Head of caudate nucleus (tissue), 42 donors: ENCODE results near the gene MIPOL1.
"Not testable (repeated sequence)": the region's sequence is repeated elsewhere in the genome, so short reads cannot be mapped to it uniquely, and the experiment has no call there.

ENCODE experiments used
- DNase-seq, 42 donors: peaks; one replicate each; pipeline versions ENCODE4 v3.0.0 to v3.0.0-alpha.2; 2020 to 2021; ENCODE audit warnings: mixed read lengths in 7 of 42
- intact Hi-C: fragments of 100-400 bp; cut with DNase I; formaldehyde crosslinking; loops from one replicate; pipeline ENCODE4 v1.15.0; 2022

The MIPOL1 gene

GRCh38 chr14:37555596-37555995 is 357.9 kb downstream of the MIPOL1 start:
- intact Hi-C loops, DNase-seq: not testable (repeated sequence)

DNA sequence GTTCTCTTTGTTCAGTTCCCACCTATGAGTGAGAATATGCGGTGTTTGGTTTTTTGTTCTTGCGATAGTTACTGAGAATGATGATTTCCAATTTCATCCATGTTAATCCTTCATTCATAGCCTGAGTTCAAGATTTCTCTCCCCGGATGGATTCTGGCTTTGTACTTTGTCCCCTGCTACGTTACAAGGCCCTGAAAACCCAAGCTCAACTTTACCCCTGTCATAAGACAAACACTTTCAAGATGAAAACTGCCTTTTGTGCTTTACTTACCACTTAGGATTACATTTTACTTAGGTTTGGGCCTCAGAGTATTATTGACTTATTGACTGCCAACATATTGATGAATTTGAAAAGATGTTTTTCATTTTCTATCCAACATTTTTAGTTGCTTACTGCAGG is 361.0 kb downstream of the MIPOL1 start:
- intact Hi-C loops, result no loop called here

DNA sequence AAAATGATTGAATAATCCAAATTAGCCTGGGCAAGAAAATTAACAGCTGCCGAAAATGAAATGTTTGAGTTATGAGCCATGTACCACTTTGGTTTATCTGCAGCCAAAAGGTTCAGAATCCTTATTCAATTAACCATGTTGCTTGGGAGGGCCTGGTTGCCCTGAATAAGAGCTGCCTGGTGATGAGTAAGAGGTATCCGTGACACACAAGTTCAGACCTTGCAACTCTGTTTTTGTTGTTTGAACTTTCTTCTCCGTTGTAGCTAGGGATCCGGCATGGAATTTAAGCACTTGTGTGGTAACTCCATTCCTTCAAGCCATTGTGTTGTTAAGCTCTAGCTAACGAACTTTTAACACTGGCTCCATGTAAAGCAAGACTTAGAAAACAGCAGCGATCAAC is 361.6 kb downstream of the MIPOL1 start:
- intact Hi-C loops, result no loop called here
- DNase-seq, result no peak

More for the DNA sequence above, 361.0 kb downstream of the MIPOL1 start:
- DNase-seq, result no peak

DNA sequence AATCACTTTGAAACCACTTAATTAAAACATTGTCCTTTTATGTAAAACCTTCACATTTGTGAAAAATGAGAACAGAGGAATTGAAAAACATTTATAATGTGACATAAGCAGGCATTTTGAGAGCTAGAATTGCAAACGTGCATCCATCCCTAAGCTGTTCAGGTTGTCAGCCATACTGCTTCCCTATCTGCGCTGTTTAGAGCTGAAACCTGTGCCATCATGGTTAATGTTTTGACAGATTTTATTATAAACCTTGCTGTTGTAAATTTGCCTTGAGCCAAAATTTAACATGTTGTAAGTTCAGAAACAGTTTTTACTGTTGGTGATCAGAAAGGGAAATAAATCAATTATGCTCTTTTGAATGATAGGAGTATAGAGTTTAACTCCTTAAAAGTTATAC is 365.5 kb downstream of the MIPOL1 start:
- intact Hi-C loops, result no loop called here
- no peak for DNase-seq

DNA sequence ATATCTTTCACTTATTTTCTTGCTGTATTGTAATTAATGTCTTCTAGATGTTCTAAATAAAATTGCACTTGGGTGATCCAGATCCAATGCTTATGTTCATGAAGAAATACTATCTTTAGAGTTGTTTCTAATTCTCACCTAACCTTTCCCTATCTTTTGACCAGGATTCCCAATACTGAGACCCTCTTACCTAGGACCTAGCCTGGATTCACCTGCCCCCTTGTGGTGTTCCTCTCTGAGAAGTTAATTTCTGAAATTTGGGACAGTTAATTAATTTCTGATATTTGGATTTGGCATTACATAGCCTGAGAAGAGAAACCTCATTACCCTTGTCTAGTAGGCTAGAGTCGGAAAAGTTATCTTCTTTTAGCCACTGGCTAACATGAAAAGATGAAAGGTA is 367.8 kb downstream of the MIPOL1 start:
- DNase-seq, result no peak
- intact Hi-C loops, result no loop called here

- DNase-seq, result no peak
- intact Hi-C loops, result no loop called here
Measured at GRCh38 chr14:37566811-37567371, 369.2 kb downstream of the MIPOL1 start.

GRCh38 chr14:37569729-37570128 is 372.0 kb downstream of the MIPOL1 start:
- DNase-seq, result no peak
- intact Hi-C loops, result no loop called here

DNA sequence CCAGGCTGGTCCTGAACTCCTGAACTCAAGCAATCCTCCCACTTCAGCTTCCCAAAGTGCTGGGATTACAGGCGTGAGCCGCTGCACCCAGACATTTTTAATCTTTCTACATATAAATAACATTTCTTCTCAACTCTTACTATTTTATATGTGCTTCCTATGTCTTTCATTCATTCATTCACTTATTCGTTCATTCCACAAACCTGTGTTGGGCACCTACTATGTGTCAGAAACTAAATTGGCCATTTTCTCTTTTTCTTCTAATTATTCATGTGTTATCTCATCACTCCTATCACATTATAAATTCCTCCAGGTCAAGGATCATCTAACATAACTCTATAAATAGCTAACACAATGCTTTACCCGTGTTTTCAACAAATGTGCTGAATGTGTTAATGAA is 373.7 kb downstream of the MIPOL1 start:
- DNase-seq, result no peak
- intact Hi-C loops, result no loop called here

DNA sequence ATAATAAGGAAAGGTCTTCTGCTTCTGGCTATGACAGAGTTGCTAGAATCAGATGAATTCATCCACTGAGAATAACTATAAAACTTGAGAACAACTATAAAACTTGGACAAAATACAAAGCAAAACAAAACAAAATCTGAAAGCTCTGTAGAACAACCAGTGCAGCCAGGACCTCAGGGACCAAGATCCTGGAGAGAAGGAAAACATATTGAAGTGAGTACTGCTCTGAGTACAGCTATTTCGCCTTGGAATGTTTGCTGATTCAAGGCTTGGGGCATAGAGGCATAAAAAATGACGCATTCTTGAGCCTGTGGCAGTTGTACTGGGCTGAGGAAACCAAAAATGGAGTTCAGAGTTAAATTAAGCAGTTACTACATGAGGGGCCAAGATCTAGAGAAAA is 375.6 kb downstream of the MIPOL1 start:
- intact Hi-C loops, result no loop called here
- no peak for DNase-seq

DNA sequence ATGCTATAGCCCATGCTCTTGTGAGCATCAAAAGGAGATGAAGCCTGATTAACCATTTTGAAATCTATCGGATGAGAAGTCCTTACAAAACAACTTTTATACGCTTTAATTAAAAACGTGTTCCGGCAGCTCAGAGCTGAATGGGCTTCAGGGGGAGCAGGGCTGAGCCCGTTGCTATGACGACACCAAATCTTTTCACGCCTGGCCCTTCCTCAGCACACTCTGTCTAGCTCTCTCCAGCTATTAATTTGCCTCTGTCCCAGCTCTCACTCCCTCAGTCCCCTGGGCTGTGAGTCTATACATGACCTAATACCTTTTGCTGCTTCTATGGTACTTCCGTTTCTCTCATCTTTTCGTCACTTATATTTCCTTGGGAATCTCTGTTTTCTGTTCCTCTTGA is 381.5 kb downstream of the MIPOL1 start:
- DNase-seq, result no peak
- intact Hi-C loops, result no loop called here

DNA sequence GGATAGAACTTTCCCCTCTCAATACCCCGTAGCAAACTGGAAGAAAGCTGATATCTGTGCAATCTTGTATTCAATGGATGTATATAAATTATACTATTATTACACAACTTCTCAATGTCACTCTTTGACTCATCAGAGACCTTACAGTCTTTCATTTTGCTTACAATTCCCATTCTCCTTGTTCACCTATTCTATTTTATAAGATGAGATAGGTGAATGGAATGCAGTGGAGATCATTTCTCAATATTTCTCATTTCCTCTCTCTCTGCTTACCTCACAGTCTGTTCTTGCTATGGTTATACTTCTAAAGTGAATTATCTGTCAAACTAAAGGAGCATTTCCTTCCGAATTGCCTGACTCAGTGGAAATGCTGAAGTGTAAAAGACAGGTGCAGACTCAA is 382.4 kb downstream of the MIPOL1 start:
- intact Hi-C loops, result loop anchor here (10.0 kb wide), 1 partner anchor 925 kb away; no protein-coding TSS in a partner anchor
- DNase-seq, result no peak

GRCh38 chr14:37583358-37584210 is 385.8 kb downstream of the MIPOL1 start:
- intact Hi-C loops, result loop anchor here (10.0 kb wide), 1 partner anchor 929 kb away; no protein-coding TSS in a partner anchor
- DNase-seq, result no peak

- no peak for DNase-seq
- intact Hi-C loops, result loop anchor here (10.0 kb wide), 1 partner anchor 930 kb away; no protein-coding TSS in a partner anchor
Measured at GRCh38 chr14:37584211-37585100, 386.7 kb downstream of the MIPOL1 start.

DNA sequence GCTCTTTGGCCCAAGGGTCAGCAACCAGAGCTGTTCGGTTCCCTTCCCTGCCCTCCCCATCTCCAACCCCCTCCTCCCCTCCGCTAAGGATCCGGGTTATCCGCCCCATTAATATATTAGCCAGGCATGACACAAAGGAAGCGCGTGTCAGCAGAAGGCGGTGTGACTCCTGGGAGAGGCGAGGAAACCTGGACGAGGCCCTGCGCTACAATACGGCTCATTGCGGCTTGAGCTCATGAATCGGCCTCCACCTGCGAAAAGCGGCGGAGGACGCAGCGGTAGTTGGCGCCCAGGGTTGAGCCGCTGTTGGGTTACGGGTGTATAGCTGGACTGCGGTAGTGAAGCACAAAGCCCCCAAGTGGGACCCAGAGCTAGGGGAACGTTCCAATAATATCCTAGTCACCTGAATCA is 387.4 kb downstream of the MIPOL1 start:
- intact Hi-C loops, result loop anchor here (10.0 kb wide), 1 partner anchor 930 kb away; no protein-coding TSS in a partner anchor
- no peak for DNase-seq

GRCh38 chr14:37585971-37586796 is 388.4 kb downstream of the MIPOL1 start:
- intact Hi-C loops, result loop anchor here (10.0 kb wide), 1 partner anchor 931 kb away; no protein-coding TSS in a partner anchor
- no peak for DNase-seq

DNA sequence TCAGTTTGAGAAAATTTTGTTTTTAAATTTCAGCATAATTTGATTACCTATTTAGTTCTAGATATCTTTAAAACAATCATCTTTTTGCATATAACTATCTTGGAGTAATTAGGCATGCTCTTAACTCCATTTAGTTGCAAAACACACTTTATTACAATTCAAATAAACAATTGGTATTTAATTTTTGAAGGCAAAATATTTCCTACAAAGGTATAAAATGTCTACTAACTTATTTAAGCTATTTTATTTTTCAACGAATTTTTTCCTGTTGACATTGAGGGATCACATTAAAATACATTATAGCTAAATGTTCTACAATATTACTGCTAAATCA is 389.0 kb downstream of the MIPOL1 start:
- no peak for DNase-seq
- intact Hi-C loops, result loop anchor here (10.0 kb wide), 1 partner anchor 932 kb away; no protein-coding TSS in a partner anchor

DNA sequence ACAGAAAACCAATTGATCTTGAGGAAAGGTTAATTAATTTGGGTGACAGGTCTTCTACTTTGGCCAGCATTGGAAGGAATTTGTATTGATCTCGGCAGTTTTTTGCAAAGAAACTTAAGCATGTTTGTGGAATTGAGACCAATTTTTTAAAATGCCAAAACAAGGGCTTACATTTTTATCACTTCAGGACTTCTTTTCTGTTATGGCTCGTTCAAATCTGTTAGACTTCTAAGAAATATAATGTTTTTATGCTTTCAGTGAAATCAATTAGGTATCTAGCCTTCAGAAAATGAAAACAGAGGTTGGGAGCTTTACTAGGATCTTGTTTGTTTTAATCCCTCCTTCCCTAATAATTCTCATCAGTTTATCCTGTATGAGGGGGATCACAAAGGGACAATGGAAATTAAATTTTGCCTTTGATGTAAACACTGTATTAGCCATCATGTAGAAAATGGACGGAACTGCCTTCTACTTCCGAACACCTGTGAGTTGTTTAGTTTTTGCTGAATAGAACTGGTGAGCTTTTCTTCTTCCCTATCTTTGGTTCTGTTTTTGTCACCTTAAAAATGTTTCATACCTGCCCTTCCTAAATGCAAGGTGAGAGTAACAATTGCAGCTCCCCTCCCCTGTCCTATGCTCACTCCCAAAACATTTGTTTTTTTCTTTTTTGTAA is 389.5 kb downstream of the MIPOL1 start:
- intact Hi-C loops, result loop anchor here (10.0 kb wide), 1 partner anchor 932 kb away; no protein-coding TSS in a partner anchor
- DNase-seq, result no peak
